Astrocyte (in vitro differentiated cells and primary cell): ENCODE data around the gene ARHGAP23. TPM values are rescaled to one million over a fixed set of nuclear protein-coding genes. Genes with fewer than 3 reads are reported as not detected.

Experiments used
- DNase-seq: peaks from one replicate; pipeline ENCODE4 v3.0.0-alpha.2; 2010; ENCODE audit warnings: low read depth
- FAIRE-seq: peaks from 2 replicates; lab custom pipeline; 2011; peaks lifted over from hg19 to GRCh38; lab: Jason Lieb, UNC
- H2AFZ ChIP-seq: 2 replicates; pipeline ENCODE4 v1.6.0; 2012; ENCODE audit warnings: low read depth, low read length, inconsistent platforms
- H3K27ac ChIP-seq: 2 replicates; pipeline ENCODE4 v1.5.1; 2011; ENCODE audit warnings: low read depth, low read length, inconsistent platforms
- H3K27me3 ChIP-seq: 2 replicates; pipeline ENCODE4 v1.6.0; 2011; ENCODE audit warnings: low read length, inconsistent platforms; ENCODE audit not compliant: insufficient read depth
- H3K36me3 ChIP-seq: 2 replicates; pipeline ENCODE4 v1.5.1; 2011; ENCODE audit warnings: low read length, inconsistent platforms; ENCODE audit not compliant: insufficient read depth
- H3K4me1 ChIP-seq: 2 replicates; pipeline ENCODE4 v1.5.1; 2011; ENCODE audit warnings: low read length, inconsistent platforms; ENCODE audit not compliant: insufficient read depth
- H3K4me2 ChIP-seq: 2 replicates; pipeline ENCODE4 v1.6.0; 2012; ENCODE audit warnings: low read length, inconsistent platforms
- H3K4me3 ChIP-seq: 2 replicates; pipeline ENCODE4 v1.5.1; 2011; ENCODE audit warnings: low read depth, mild to moderate bottlenecking, low read length, inconsistent platforms; ENCODE audit not compliant: insufficient read depth
- H3K79me2 ChIP-seq: 2 replicates; pipeline ENCODE4 v1.6.0; 2012; ENCODE audit warnings: mild to moderate bottlenecking, low read length, inconsistent platforms; ENCODE audit not compliant: insufficient read depth
- H3K9ac ChIP-seq: 2 replicates; pipeline ENCODE4 v1.6.0; 2012; ENCODE audit warnings: mild to moderate bottlenecking, low read length, inconsistent platforms
- H3K9me3 ChIP-seq: 2 replicates; pipeline ENCODE4 v1.5.1; 2012; ENCODE audit warnings: low read depth, mild to moderate bottlenecking, low read length, inconsistent platforms; ENCODE audit not compliant: insufficient read depth
- H4K20me1 ChIP-seq: 2 replicates; pipeline ENCODE4 v1.6.0; 2012; ENCODE audit warnings: low read length, inconsistent platforms; ENCODE audit not compliant: insufficient read depth
- H3K27ac Mint-ChIP-seq: one replicate; pipeline ENCODE4 v1.8.0; 2021; ENCODE audit warnings: mild to moderate bottlenecking, mixed read lengths; ENCODE audit not compliant: unreplicated experiment
- H3K27me3 Mint-ChIP-seq: one replicate; pipeline ENCODE4 v1.8.0; 2021; ENCODE audit warnings: low read depth, mixed read lengths; ENCODE audit not compliant: unreplicated experiment
- H3K36me3 Mint-ChIP-seq: one replicate; pipeline ENCODE4 v1.8.0; 2021; ENCODE audit warnings: low read depth, mixed read lengths; ENCODE audit not compliant: unreplicated experiment
- H3K4me1 Mint-ChIP-seq: one replicate; pipeline ENCODE4 v1.8.0; 2021; ENCODE audit warnings: low read depth, mixed read lengths; ENCODE audit not compliant: unreplicated experiment
- H3K4me3 Mint-ChIP-seq: one replicate; pipeline ENCODE4 v1.8.0; 2021; ENCODE audit warnings: mild to moderate bottlenecking, moderate library complexity, mixed read lengths; ENCODE audit not compliant: unreplicated experiment
- H3K9me3 Mint-ChIP-seq: one replicate; pipeline ENCODE4 v1.8.0; 2021; ENCODE audit warnings: mild to moderate bottlenecking, mixed read lengths; ENCODE audit not compliant: unreplicated experiment
- CTCF ChIP-seq: IDR thresholded peaks from 2 replicates; pipeline ENCODE4 v1.5.1; 2011; ENCODE audit warnings: low read depth, mild to moderate bottlenecking, inconsistent platforms, low read length, moderate library complexity; ENCODE audit not compliant: insufficient read depth
- EZH2 ChIP-seq: IDR thresholded peaks from 2 replicates; pipeline ENCODE4 v1.6.1; 2012; ENCODE audit warnings: mild to moderate bottlenecking, low read length, inconsistent platforms; ENCODE audit not compliant: insufficient read depth
- total RNA-seq: library from RNA; stranded (reverse); gene quantifications from 2 replicates; pipeline ENCODE4 v1.2.1, GENCODE V29; 2021

The ARHGAP23 gene
- total RNA-seq, 1 donor from 2014 or later, result 118 TPM

- Histone ChIP-seq H3K9me3 (no peaks in the 10 kb centered on the region), H3K36me3 (no peaks in the 10 kb centered on the region), H3K4me2 (no peak overlapping the region), H3K4me3 (no peak overlapping the region), H3K9ac (no peak overlapping the region), H4K20me1 (no peaks in the 10 kb centered on the region), H3K79me2 (no peaks in the 10 kb centered on the region), H3K27ac (no peak overlapping the region), H3K27me3 (peaks cover 21% of the 10 kb centered on the region), H2AFZ (no peak overlapping the region), H3K4me1 (peaks cover 18% of the 10 kb centered on the region)
- H3K27me3 Mint-ChIP-seq, result peaks cover 12% of the 10 kb centered on the region
- no peak overlapping the region for H3K4me3 Mint-ChIP-seq
- H3K4me1 Mint-ChIP-seq, result peaks cover 14% of the 10 kb centered on the region
- H3K27ac Mint-ChIP-seq, result no peak overlapping the region
- DNase-seq, result no peak
- H3K36me3 Mint-ChIP-seq, result no peaks in the 10 kb centered on the region
- no peak for FAIRE-seq
- TF ChIP-seq EZH2, result no peak
- no peak for TF ChIP-seq CTCF
- no peaks in the 10 kb centered on the region for H3K9me3 Mint-ChIP-seq
Observed at GRCh38 chr17:38416840-38417209, 11.4 kb upstream of the ARHGAP23 start.

- Histone ChIP-seq H3K4me3 (no peak overlapping the region), H3K27ac (no peak overlapping the region), H3K9me3 (no peaks in the 10 kb centered on the region), H3K4me2 (no peak overlapping the region), H3K4me1 (peaks cover 20% of the 10 kb centered on the region), H3K36me3 (no peaks in the 10 kb centered on the region), H4K20me1 (no peaks in the 10 kb centered on the region), H3K79me2 (no peaks in the 10 kb centered on the region), H3K9ac (no peak overlapping the region), H3K27me3 (peaks cover 21% of the 10 kb centered on the region), H2AFZ (no peak overlapping the region)
- Mint-ChIP-seq H3K9me3 (no peaks in the 10 kb centered on the region), H3K36me3 (no peaks in the 10 kb centered on the region), H3K4me1 (peaks cover 16% of the 10 kb centered on the region), H3K4me3 (no peak overlapping the region), H3K27me3 (peaks cover 11% of the 10 kb centered on the region), H3K27ac (peak overlapping the region; percentile 69)
- FAIRE-seq (no peak), DNase-seq (no peak)
- TF ChIP-seq EZH2 (no peak), CTCF (no peak)
Observed at GRCh38 chr17:38417210-38417951, 10.9 kb upstream of the ARHGAP23 start.

- Histone ChIP-seq H3K9ac (no peak overlapping the region), H2AFZ (no peak overlapping the region), H3K36me3 (no peaks in the 10 kb centered on the region), H3K79me2 (no peaks in the 10 kb centered on the region), H3K27ac (no peak overlapping the region), H3K4me3 (no peak overlapping the region), H4K20me1 (no peaks in the 10 kb centered on the region), H3K27me3 (peaks cover 21% of the 10 kb centered on the region), H3K4me1 (peaks cover 20% of the 10 kb centered on the region), H3K4me2 (peak overlapping the region; percentile 76), H3K9me3 (no peaks in the 10 kb centered on the region)
- DNase-seq, result no peak
- no peaks in the 10 kb centered on the region for H3K36me3 Mint-ChIP-seq
- H3K4me3 Mint-ChIP-seq, result peak overlapping the region; percentile 81
- no peak overlapping the region for H3K27ac Mint-ChIP-seq
- H3K9me3 Mint-ChIP-seq, result no peaks in the 10 kb centered on the region
- H3K4me1 Mint-ChIP-seq, result peaks cover 16% of the 10 kb centered on the region
- FAIRE-seq, result no peak
- no peak for TF ChIP-seq CTCF
- no peak for TF ChIP-seq EZH2
- peaks cover 11% of the 10 kb centered on the region for H3K27me3 Mint-ChIP-seq
Observed at GRCh38 chr17:38418062-38418692, 10.1 kb upstream of the ARHGAP23 start.
